GM18507 (cell line): ENCODE measurements around the gene ALOX15B.
"Not testable (repeated sequence)": the region's sequence is repeated elsewhere in the genome, so short reads cannot be mapped to it uniquely, and the experiment has no call there.

Experiments used
- DNase-seq: peaks from one replicate; pipeline ENCODE4 v3.0.0; 2011; ENCODE audit warnings: low read depth; ENCODE audit not compliant: insufficient read length; ENCODE audit errors: extremely low spot score
- FAIRE-seq: peaks from 2 replicates; lab custom pipeline; 2011; peaks lifted over from hg19 to GRCh38; lab: Jason Lieb, UNC

ALOX15B gene

GRCh38 chr17:8056976-8057625 is 18.2 kb downstream of the ALOX15B start:
- DNase-seq (no peak), FAIRE-seq (no peak)

GRCh38 chr17:8057691-8058114 is 18.8 kb downstream of the ALOX15B start:
- peak; percentile 90 for FAIRE-seq
- peak; percentile 51 for DNase-seq

- FAIRE-seq (no peak), DNase-seq (no peak)
Measured at GRCh38 chr17:8059131-8059530, 20.3 kb downstream of the ALOX15B start.

GRCh38 chr17:8060274-8060673 is 21.4 kb downstream of the ALOX15B start:
- peak; percentile 83 for FAIRE-seq
- peak; percentile 25 for DNase-seq

GRCh38 chr17:8061851-8062250 is 23.0 kb downstream of the ALOX15B start:
- not testable (repeated sequence) for DNase-seq, FAIRE-seq

- no peak for FAIRE-seq
- no peak for DNase-seq
Measured at GRCh38 chr17:8062435-8062806, 23.6 kb downstream of the ALOX15B start.

GRCh38 chr17:8062807-8063483 is 24.1 kb downstream of the ALOX15B start:
- no peak for FAIRE-seq

GRCh38 chr17:8063761-8064534 is 25.1 kb downstream of the ALOX15B start:
- FAIRE-seq (no peak), DNase-seq (no peak)

More at GRCh38 chr17:8062807-8063483, 24.1 kb downstream of the ALOX15B start:
- DNase-seq, result no peak

- DNase-seq (no peak), FAIRE-seq (no peak)
Measured at GRCh38 chr17:8064561-8065019, 25.7 kb downstream of the ALOX15B start.

GRCh38 chr17:8066841-8067775 is 28.2 kb downstream of the ALOX15B start:
- DNase-seq, result no peak
- FAIRE-seq, result no peak

GRCh38 chr17:8067806-8068205 is 28.9 kb downstream of the ALOX15B start:
- FAIRE-seq, result no peak

GRCh38 chr17:8068736-8069586 is 30.1 kb downstream of the ALOX15B start:
- no peak for FAIRE-seq
- no peak for DNase-seq

More at GRCh38 chr17:8067806-8068205, 28.9 kb downstream of the ALOX15B start:
- DNase-seq, result no peak

GRCh38 chr17:8069587-8069860 is 30.7 kb downstream of the ALOX15B start:
- FAIRE-seq (no peak), DNase-seq (no peak)

GRCh38 chr17:8071496-8071895 is 32.6 kb downstream of the ALOX15B start:
- no peak for FAIRE-seq
- no peak for DNase-seq

GRCh38 chr17:8072341-8072728 is 33.5 kb downstream of the ALOX15B start:
- FAIRE-seq, result no peak
- no peak for DNase-seq

- no peak for DNase-seq
- FAIRE-seq, result no peak
Measured at GRCh38 chr17:8072729-8073461, 34.0 kb downstream of the ALOX15B start.

- FAIRE-seq (peak; percentile 93), DNase-seq (peak; percentile 68)
Measured at GRCh38 chr17:8073627-8074484, 35.0 kb downstream of the ALOX15B start.
